Neural crest cell (in vitro differentiated cells): ENCODE data around the gene FMC1. TPM values are rescaled to one million over a fixed set of nuclear protein-coding genes. Genes with fewer than 3 reads are reported as not detected.

Experiments used
- DNase-seq: peaks from one replicate; pipeline ENCODE4 v3.0.0; 2021; ENCODE audit warnings: low read depth, mixed read lengths, low spot score
- H3K27ac Mint-ChIP-seq: one replicate; pipeline ENCODE4 v1.8.0; 2021; ENCODE audit warnings: mild to moderate bottlenecking, mixed read lengths; ENCODE audit not compliant: unreplicated experiment
- H3K27me3 Mint-ChIP-seq: 2 replicates; pipeline ENCODE4 v1.8.0; 2021; ENCODE audit warnings: low read depth, mild to moderate bottlenecking, mixed read lengths
- H3K36me3 Mint-ChIP-seq: 2 replicates; pipeline ENCODE4 v1.8.0; 2021; ENCODE audit warnings: low read depth, mild to moderate bottlenecking, mixed read lengths
- H3K4me1 Mint-ChIP-seq: 2 replicates; pipeline ENCODE4 v1.8.0; 2021; ENCODE audit warnings: mixed read lengths
- H3K4me3 Mint-ChIP-seq: one replicate; pipeline ENCODE4 v1.8.0; 2021; ENCODE audit warnings: mild to moderate bottlenecking, mixed read lengths
- H3K9me3 Mint-ChIP-seq: 2 replicates; pipeline ENCODE4 v1.8.0; 2021; ENCODE audit warnings: mixed read lengths
- total RNA-seq: library from RNA; stranded (reverse); gene quantifications from 2 replicates; pipeline ENCODE4 v1.2.1, GENCODE V29; 2021
- TF ChIP-seq, protein P1 (sequence below): fragments of 200-600 bp; sonication (generic); conservative IDR thresholded peaks from 2 replicates; pipeline ENCODE4 v1.5.0; 2021; ENCODE audit warnings: antibody characterized with exemption, mild to moderate bottlenecking

The FMC1 gene
- total RNA-seq, 1 donor from 2014 or later, result 24.8 TPM

DNA sequence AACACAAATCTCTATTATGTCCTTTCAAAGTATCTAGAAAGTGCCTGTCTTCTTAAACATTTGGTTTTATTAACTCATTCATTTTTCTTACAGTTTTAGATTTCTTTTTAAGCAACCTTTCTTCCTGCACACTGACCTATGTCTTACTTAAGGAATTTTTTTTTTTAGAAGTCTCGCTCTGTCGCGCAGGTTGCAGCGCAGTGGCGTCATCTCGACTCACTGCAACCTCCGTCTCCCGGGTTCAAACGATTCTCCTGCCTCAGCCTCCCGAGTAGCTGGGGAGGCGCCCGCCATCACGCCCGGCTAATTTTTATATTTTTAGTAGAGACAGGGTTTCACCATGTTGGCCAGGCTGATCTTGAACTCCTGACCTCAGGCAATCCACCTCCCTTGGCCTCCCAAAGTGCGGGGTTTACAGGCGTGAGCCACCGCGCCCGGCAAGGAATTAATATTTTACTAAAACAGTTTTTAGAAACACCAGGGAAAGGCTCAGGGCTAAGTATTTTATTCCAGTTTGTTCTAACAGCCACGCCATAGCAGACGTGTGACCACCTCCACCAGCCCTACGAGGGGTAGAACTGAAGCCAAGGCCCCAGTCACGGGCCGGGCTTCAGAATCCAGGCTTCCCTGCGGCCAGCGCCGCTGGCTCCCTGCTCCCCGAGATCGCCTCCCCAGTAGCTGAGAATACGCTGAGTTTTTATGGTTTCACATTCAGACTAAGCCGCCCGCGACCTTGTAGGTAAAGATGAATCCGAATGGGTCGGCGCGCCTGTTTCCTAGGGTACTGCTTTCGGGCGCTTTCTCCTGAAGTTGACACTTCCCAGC is 17.6 kb downstream of the FMC1 start:
- no peak for DNase-seq
- H3K27ac Mint-ChIP-seq, result peak overlapping the region; percentile 99
- TF ChIP-seq, protein P1, sequence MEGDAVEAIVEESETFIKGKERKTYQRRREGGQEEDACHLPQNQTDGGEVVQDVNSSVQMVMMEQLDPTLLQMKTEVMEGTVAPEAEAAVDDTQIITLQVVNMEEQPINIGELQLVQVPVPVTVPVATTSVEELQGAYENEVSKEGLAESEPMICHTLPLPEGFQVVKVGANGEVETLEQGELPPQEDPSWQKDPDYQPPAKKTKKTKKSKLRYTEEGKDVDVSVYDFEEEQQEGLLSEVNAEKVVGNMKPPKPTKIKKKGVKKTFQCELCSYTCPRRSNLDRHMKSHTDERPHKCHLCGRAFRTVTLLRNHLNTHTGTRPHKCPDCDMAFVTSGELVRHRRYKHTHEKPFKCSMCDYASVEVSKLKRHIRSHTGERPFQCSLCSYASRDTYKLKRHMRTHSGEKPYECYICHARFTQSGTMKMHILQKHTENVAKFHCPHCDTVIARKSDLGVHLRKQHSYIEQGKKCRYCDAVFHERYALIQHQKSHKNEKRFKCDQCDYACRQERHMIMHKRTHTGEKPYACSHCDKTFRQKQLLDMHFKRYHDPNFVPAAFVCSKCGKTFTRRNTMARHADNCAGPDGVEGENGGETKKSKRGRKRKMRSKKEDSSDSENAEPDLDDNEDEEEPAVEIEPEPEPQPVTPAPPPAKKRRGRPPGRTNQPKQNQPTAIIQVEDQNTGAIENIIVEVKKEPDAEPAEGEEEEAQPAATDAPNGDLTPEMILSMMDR, result no peak
- H3K4me1 Mint-ChIP-seq, result peaks cover 42% of the 10 kb centered on the region
- H3K4me3 Mint-ChIP-seq, result peak overlapping the region; percentile 98
- peaks cover 6% of the 10 kb centered on the region for H3K36me3 Mint-ChIP-seq
- H3K27me3 Mint-ChIP-seq, result no peaks in the 10 kb centered on the region
- no peaks in the 10 kb centered on the region for H3K9me3 Mint-ChIP-seq

DNA sequence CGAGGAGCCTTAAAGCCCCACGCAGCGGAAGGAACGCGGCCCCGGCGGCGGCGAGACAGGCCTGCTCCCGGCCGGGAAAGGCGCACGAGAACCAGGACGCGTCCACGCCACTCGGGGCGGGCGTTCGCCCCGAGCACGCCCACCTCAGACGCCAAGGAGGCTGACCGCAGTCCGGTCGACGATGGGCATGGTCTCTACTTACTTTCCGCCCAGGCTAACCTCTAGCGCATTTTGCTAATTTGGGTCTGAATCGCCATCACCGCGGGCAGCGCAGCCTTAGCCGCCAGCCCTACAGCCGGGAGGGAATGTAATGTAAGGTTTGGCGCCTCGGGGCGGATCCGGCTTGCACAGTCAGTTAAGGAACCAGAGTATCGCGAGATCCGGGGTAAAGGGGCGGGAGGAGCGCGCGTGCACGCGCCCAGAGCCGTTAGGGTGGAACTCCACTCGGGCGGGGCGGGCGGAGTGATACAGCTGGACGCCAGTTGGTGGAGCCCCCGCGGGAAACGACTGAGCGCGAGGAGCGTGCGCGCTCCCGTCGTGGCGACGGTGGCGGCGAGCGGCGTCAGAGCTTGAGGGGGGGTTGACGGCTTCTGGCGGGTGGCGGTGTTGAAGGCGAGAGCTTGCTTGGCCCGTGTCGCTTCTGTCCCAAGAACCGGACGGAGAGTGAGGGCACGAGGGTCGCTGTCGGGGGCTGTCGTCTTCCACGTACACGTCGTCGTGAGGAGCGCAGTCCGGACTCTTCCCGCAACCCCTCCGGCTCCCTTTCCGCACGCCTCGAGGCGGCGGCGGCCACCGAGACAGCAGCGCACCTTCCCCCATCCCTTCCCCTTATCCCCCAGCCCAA is 18.5 kb downstream of the FMC1 start, which contains the start of gene LUC7L2:
Gene LUC7L2 (plus strand): TSS at position 529 of the 844 bp plus-strand sequence. CDS start 368 bp downstream, outside the sequence.
- no peaks in the 10 kb centered on the region for H3K27me3 Mint-ChIP-seq
- H3K27ac Mint-ChIP-seq, result peak within 1 kb of the TSS; percentile 99
- H3K4me3 Mint-ChIP-seq, result peak within 1 kb of the TSS; percentile 98
- peak; percentile 99 for DNase-seq
- peaks cover 6% of the 10 kb centered on the region for H3K36me3 Mint-ChIP-seq
- H3K4me1 Mint-ChIP-seq, result peaks cover 42% of the 10 kb centered on the region
- TF ChIP-seq, protein P1, result no peak
- H3K9me3 Mint-ChIP-seq, result no peaks in the 10 kb centered on the region

DNA sequence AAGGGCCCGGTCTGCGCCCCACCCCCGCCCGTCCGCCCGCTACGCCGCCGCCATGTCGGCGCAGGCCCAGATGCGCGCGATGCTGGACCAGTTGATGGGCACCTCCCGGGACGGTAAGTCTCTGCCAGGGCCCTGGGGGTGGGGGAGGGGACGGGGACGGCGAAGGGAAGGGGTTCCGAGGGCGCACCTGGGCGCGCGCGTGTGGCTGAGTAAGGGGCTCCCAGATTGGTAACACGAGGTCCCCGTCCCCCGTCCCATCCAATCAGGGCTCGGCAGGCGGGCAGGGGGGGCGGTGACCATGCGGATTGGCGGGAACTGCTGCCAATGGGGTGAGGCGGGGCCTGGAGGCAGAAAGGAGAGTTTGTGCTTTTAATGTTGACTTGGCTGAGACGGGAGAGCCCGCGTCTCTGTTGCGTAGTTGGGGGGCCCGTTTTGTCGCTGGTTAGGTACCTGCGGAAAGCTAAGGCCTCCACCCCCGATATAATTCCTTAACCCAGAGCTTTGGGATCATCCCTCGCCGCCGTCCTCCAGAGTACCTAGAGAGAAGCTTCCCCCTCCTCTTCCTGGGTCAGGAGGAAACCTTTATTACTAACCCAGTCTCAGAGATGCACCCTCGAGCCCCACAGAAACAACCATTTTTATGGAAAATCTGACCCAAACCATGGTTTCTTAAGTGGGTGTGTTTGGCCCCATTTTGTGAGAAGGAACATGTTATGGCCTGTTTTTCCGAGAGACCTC is 19.2 kb downstream of the FMC1 start:
- Mint-ChIP-seq H3K4me3 (peak overlapping the region; percentile 98), H3K27ac (peak overlapping the region; percentile 98)

DNA sequence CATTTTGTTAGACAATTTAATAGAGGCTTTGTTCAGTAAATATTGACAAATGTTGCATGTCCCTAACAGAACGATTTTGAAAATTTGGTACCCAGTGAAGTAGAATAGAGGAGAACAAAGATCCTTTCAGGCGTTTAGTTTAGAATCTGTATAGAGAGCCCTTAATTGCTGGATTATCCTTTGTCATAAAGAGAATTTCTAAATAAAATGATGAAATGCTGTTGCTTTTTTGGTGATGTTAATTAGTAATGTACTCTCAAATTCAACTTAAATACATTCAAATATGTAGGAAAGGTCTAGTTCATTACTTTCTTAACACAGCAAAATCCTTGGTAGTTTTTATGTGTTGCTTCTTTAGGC is 19.8 kb downstream of the FMC1 start:
- Mint-ChIP-seq H3K9me3 (no peaks in the 10 kb centered on the region), H3K4me1 (peaks cover 45% of the 10 kb centered on the region), H3K27me3 (no peaks in the 10 kb centered on the region), H3K4me3 (peak overlapping the region; percentile 98), H3K36me3 (peaks cover 6% of the 10 kb centered on the region), H3K27ac (peak overlapping the region; percentile 98)
- no peak for DNase-seq
- TF ChIP-seq, protein P1, result no peak

More for the DNA sequence above, 19.2 kb downstream of the FMC1 start:
- no peaks in the 10 kb centered on the region for H3K27me3 Mint-ChIP-seq
- DNase-seq, result peak; percentile 97
- H3K9me3 Mint-ChIP-seq, result no peaks in the 10 kb centered on the region
- TF ChIP-seq, protein P1, result no peak
- H3K4me1 Mint-ChIP-seq, result peaks cover 44% of the 10 kb centered on the region
- H3K36me3 Mint-ChIP-seq, result peaks cover 6% of the 10 kb centered on the region

DNA sequence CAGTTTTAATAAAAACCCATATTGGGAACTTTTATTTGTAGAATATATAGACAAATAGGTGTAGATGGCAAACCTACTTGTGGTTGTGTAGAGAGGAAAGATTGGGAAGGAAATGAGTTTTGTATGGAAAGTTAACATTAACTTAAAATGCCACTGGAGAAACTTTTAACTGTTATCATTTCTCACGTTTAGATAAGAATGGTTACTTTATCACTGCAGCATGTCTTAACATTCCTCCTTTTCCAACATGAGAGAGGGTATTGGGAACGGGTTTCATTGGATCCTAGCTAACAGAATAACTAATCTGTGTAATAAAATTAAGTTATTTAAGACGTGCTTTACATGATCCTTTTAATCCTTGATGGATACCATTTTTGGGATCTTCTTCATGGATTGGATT is 20.4 kb downstream of the FMC1 start:
- TF ChIP-seq, protein P1, result no peak
- H3K4me1 Mint-ChIP-seq, result peaks cover 45% of the 10 kb centered on the region
- H3K4me3 Mint-ChIP-seq, result peak overlapping the region; percentile 98
- H3K27me3 Mint-ChIP-seq, result no peaks in the 10 kb centered on the region
- H3K27ac Mint-ChIP-seq, result peak overlapping the region; percentile 89
- no peak for DNase-seq
- peaks cover 6% of the 10 kb centered on the region for H3K36me3 Mint-ChIP-seq
- H3K9me3 Mint-ChIP-seq, result no peaks in the 10 kb centered on the region
